Stimulated activated CD8-positive, alpha-beta memory T cell treated with anti-CD3 and anti-CD28 coated beads, Interleukin-7, amount 100 ng/mL, for 48 hours (primary cell): ENCODE results near the gene TTC34.

Source experiments
- DNase-seq, 2 donors: peaks; one replicate each; pipeline ENCODE4 v3.0.0-alpha.2; 2020; ENCODE audit warnings: low read depth in 1 of 2; ENCODE audit errors: extremely low read depth in 1 of 2

Gene TTC34

DNA sequence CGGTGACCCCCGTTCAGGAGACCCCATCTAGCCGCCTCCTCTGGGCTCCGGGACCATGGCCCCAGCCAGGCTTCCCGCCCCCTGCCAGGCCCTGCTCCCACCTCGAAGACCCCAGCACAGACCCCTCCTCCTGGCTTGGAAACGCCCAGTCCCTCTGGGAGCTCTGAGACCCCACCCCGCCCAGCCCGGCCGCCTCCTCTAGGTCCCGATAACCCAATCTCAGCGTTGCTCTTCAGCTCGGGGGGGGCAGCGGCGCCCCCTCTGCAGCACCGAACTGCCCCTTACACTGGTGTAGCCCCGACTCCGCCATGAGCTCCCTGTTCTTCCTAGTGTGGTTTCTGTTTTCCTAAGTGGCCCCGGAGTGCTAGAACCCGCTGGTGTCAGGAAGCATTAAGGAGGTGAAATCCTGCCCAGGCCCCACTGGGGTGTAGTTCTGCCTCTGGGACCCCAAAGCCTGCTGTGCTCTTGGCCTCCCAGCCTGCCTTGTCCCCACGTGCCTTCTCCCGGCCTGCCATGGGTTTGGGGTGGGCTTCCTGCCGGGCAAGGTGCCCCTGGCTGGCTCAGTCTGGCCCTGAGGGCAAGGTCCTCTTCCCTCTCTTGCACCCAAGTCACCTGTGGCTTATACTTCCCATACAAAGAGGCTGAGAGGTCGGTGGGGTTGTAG is 157.9 kb downstream of the TTC34 start:
- DNase-seq: no peak

DNA sequence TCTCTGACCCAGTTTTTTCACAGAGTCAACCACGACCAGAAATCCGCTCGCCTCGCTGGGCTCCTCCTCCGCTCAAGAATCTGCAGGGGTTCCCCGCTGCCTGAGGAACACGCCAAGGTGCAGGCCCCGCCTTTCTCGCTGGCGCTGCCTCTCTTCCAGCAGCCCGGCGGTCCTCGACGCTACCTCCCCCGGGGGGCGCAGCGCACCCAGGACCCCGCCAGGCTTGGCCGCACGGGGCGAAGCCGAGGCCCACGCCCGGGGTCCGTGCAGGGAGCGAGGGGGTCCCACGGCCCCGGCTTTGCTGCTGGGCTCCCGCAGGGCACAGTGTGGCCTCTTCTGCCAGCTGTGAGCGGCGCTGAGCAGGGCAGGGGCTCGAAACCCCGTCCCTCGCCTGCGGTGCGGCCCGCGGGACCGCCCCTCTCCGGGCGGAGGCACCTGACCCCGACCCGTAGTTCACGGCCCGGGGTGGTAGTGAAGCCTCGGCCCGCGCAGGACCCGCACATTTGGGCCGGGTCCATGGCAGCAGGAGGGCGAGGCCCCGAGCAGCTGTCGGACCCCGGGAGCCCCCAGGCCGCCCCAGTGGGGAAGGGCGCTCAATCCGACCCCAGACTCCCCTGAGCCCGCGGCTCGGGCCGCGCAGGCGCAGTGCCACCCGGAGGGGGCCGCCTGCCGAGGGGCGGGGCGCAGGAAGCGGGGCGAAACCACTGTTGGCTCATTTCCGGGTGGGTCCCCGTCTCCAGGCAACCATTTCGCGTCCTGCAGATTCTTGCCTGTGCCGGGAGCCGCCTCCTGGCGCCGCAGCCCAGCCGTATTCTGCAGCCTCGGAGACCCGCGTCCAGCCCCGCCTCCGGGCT is 158.7 kb downstream of the TTC34 start:
- peak; percentile 88 to 94 for DNase-seq

DNA sequence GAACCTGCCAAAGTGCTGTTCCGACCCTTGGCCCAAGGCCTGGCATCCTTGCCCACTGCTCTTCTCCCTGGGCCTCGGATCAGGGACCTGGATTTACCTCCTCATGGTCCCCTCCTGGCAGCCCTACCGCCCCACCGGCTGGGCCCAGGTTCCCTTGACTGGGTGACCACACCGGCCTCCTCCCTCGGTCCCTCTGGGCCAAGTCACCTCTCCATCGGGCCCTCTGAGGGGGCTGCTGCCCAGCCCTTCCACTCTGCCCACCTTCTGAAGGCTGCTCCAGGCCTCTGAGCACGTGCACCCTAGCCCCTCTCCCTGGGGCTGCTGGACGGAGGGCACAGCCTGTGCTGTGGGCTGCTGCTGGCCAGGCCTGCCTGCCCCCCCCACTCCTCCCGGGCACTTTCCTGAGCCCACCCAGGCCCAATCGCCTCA is 159.3 kb downstream of the TTC34 start:
- no peak for DNase-seq

DNA sequence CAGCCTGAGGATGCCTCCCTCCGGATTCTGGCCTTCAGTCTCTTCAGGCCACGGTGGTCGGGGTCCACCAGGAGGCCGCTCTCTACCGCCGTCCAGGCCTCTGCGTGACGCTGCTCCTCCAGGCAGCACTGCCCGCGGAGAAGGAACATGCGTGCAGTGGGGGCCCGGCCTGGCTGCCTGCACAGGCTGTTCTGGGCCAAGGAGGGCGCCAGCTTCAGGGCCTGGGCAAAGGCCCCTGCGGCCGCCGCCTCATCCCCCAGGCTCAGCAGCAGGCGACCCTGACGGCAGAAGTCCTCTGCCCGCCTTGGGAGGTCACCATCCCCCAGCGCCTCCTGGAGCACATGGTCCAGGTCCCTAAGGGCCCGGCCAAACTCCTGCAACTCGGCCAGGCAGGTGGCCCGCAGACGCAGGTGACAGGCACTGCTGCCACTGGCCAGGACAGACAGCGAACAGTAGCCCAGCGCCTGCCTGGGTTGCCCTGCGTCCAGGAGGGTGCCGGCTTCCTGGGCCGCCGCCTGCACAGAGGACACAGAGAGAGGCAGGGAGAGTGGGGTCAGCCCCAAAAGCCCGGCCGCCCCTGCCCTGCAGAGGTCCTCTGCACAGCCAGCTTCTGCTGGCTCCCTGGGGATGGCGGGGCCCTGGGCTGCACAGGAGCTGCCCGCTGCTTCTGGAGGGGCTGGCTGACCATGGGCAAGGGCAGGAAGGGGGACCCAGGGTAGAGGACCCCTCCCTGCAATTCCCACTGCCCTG is 159.9 kb downstream of the TTC34 start:
- DNase-seq: no peak

DNA sequence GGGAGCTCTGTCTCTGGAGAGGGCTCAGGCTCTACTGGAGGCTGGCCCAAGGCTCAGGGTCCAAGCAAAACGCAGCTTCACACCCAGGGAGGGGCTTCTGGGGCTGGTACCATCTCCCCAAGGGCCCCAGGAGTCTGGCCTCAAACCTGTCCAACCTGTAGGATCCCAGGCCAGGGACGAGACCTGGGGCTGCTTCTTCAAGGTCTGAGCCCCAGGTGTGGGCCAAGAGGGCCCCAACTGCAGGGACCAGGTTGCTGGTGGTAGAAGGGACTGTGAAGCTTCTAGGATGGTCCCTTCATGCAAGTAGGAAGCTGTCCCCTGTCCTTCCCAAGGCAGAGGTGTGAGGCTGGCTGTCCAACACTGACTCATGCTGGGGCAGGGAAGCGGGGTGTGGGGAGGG is 160.9 kb downstream of the TTC34 start:
- no peak for DNase-seq

DNA sequence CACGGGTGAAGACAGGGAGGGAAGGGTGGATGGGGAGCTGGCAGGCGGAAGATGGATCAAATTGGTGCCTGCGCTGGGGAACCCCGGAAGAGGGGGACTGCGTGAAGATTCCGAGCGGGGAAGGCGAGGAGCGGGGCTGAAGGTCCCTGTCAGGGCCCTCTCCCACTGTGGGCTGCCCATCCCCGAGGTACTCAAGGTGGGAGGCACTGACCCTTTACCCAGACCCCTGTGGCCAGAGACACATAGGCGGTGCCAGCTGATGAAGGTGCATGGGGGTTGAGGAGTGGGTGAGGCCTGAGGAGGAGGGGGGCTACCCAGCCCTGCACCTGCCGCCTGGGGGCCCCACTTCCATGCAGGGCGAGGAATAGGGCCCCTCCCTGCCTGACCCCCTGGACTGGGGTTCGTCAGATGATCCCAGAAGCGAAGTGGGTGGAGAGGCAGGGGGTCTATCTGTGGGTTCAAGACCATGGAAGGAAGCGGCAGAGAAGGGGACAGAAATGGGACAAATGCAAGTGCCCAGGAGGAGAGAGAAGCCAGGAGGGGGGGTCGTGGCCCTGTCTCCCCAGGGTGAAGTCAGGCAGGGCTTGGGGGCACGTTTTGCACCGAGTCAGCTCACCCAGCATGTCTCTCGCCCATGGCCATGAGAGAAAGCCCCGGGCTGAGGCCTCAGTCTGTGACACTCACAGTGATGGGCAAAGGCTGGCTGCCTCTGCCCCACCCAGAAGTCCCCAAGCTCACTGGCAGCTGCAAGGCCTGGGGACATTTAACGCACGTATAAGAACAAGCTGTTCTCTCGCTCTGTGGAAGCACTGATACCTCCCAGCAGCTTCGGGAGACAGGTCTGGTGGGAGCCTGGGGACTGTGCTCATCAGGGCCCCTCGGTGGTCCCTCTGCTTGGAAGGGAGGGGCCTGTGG is 161.6 kb downstream of the TTC34 start:
- DNase-seq: no peak

DNA sequence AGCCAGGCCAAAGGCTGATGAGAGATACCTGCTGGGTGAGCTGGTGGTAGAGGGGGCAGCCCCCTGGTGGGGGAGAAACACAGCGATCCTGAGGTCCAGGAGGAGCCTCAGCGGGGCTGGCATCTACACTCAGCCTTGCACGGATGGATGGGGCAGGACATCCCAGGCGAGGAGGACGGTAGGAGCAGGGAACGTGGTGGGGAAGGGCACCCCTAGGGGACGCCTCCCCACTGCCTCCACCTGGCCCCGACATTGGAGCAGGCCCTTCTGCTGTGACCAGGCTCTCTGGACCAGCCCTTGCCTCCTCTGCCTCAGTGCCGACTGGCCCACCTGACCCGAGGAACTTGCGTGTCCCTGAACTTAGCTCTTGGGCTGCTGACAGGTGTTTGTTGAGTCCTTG is 162.3 kb downstream of the TTC34 start:
- no peak for DNase-seq

DNA sequence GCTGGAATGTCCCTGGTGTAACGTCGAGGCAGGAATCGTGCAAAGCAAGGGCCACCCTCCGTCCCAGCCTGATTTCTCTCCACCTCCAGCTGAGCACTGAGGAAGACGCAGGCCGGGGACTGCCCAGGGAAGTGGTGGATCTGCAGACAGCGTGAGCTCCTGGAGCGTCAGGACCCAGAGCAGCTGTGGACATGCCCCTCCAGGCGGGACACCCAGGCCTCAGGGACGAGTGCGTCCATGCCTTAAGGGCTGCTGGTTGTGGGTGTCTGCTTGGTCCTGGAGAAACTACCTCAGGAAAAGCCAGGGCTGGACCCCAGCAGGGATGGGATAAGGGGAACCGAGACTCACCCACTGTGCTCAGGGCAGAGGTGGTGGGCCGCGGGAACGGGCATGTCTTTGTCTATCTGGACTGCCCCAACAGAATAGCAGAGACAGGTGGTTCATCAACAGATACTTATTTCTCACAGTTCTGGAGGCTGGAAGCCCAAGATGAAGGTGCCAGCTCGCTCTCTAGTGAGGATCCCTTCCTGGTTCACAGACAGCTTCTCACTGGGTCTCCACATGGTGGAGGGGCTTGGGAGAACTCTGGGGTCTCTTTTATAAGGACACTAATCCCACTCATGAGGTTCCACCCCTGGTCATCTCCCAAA is 162.9 kb downstream of the TTC34 start:
- DNase-seq: no peak

DNA sequence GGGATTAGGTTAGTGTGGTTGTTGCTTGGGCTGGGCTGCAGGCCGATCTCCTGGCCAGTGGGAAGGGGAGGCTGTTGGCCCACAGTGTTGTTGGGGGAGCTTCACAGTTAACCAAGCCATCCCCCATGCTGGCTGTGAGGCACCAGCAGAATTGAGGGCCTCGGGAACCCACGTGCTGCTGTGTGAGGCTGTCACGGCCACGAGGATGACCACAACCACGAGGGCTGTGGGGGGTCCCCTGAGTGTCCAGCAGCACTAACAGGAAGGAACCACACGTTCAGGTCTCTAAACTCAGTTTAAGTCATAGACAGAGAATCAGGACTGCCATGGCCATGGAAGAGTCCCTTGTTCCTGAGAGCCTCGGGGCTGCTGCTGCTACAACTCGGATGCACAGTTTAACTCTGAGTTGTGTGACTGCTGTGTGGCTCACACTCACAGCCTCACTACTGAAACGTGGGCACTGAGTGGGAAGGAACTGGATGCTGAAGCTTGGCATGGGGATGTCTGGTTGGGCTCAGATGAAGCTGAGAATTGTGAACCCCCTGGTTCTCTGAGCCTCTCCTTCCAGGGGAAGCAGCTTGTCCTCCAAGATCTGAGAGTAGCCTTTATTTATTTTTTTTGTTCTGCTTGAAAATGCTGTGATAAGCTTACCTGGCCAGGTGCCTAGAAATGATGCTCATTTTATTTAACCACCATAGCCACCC is 163.9 kb downstream of the TTC34 start:
- DNase-seq: no peak

DNA sequence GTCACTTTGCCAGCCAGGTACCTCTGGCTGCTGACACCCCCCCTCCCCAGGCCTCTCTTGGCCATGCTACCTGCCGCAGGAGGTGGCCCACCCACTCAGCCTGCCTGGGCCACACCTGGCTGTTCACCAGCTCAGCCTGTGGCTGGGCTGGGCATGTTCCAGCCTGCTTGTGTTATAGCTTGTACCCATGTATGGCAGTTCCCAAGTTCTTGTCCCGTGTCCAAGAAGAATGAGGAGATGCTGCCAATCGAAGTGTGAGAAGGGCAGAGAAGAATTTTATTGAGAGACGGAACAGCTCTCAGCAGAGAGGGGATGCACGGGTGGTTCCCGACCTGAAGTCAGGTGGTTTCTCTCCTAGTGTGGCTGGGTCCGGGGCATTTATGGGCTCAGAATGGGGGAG is 164.8 kb downstream of the TTC34 start:
- DNase-seq: no peak

DNA sequence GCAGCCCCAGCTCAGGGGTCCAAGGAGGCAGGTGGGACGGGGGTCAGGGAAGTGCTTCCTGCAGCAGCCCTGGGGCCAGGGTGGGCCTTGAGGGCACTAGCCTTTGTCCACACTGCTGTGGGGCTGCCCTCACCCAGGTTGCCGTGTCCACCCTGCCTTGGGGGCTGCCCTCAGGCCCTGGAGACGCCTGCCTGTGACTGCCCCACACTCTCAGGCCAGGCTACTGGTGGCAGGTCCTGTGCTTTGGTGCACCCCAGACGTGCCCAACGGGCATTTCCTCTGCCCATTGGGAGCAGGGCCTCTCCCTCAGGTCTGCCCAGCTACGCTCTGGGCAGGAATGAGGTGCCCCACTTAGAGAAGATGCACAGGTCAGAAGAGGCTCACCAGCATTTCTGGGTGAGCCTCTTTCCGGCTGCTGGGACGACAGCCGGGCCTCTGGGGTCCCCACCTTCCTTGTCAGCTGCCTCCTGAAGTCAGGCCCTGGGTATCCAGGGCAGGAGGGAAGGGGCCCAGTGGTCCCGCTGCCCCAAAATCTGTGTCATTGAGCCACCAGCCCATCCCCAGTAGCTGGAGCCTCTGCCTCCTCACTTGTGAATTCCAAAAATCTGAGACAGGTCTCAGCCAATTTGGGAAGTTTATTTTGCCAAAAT is 166.0 kb downstream of the TTC34 start:
- DNase-seq: no peak

DNA sequence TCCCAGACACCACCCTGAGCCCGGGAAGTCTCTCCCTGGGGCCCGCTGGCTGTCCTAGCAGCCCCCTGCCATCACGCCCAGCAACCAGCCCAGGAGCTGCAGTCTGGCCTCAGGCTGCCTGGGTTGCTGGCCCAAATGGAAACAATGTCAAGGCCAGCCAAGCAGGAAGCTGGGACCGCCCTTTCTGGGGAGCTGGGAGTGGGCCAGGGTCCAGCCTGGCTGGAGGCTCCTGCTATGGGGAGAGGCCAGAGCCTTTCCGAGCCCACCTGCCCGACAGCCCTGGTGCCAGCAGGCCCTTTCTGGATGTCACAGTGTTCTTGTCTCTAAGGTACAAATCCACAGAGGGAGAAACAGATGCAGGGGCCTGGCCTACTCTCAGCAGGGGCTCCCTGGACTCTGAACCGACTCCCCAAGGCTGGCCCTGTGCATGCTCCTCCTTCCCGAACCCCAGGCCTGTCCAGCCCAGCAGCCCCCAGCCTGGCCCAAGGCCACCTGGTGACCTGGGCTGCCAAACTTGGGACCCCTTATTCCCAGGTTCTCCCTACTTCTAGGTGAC is 167.5 kb downstream of the TTC34 start:
- no peak for DNase-seq

DNA sequence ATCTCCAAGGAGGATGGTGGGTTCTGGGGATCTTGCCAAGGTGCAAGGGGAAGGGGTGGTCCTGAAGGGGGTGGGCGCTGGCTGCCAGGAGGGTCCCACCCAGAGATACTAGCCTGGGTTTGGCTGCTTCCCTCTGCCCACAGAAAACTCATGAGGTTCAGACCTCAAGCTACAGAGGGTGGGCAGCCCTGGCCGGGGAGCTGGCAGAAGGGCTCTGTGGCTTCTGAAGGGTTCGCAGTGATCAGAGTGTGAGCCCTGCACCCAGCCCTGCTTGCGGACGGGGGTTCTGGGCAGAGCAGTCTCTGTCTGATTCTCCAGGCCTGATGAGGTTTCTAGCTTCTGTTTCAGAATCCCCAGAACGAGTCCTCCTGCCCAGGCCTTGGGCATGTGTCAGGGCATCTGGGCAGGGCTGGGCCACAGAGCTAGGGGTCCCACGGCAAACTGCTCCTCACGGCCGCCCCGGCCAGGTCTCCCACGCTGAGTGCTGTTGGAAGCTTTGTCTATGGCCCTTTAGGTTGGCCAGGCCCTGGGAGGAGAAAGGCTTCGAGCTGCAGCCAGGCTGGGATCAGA is 168.0 kb downstream of the TTC34 start:
- no peak for DNase-seq

DNA sequence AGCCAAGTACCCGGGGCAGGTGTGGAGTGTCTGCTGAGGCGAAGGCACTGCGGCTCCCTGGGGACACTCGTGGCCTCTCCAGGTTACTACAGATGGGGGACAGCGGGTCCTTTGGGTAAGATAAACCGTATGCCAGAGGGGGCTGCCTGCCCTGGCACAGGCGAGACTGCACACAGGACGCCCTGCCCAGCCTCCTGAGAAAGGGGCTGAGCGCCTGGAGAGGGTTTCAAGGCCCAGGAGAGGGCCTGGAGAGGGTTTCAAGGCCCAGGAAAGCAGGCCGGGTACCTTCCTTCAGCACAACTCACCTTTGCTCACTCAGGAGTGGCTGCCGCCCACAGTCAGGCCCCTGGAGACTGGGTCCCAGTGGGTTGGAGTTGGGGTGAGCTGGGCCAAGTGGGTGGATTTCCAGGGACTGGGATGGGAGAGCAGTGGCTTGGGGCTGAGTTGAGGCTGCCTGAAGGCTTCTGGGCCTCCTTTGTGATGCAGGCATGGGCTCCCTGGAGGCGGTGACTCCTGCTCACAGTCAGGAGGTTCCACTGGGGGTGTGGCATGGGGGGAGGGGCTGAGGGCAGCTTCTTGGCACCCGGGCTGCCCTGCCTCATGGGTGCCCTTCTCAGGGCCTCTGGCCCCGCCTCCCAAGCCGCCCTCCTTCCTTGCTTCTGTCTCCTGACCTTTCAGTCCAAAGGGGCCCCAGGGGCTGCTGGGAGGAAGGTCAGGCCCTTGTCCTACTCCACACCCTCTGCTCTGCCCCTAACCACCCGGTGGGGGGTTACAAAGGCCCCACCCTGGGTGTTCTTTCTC is 168.7 kb downstream of the TTC34 start, which contains the start of gene MMEL1:
Gene MMEL1, minus strand, starts transcription at position 456 of the 801 bp plus-strand sequence. CDS start 3,532 bp downstream, outside the sequence.
- no peak for DNase-seq

DNA sequence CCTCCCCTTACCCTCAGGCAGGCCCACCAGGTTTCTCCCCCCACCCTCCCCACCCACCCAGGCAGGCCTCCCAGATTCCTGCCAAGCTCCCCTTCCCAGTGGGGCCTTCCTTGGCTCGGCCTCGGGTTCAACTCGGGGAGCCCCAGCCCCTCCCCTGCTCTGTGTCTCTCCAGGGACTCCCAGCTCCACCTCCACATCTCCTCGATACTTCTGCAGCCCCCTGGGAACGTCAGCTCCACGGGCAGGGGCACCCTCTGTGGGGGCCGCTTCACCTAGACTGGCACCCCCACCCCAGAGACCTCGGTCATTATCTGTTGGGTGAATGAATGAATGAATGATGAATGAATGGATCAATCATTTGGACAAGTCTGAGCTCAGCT is 169.5 kb downstream of the TTC34 start:
- DNase-seq: no peak

DNA sequence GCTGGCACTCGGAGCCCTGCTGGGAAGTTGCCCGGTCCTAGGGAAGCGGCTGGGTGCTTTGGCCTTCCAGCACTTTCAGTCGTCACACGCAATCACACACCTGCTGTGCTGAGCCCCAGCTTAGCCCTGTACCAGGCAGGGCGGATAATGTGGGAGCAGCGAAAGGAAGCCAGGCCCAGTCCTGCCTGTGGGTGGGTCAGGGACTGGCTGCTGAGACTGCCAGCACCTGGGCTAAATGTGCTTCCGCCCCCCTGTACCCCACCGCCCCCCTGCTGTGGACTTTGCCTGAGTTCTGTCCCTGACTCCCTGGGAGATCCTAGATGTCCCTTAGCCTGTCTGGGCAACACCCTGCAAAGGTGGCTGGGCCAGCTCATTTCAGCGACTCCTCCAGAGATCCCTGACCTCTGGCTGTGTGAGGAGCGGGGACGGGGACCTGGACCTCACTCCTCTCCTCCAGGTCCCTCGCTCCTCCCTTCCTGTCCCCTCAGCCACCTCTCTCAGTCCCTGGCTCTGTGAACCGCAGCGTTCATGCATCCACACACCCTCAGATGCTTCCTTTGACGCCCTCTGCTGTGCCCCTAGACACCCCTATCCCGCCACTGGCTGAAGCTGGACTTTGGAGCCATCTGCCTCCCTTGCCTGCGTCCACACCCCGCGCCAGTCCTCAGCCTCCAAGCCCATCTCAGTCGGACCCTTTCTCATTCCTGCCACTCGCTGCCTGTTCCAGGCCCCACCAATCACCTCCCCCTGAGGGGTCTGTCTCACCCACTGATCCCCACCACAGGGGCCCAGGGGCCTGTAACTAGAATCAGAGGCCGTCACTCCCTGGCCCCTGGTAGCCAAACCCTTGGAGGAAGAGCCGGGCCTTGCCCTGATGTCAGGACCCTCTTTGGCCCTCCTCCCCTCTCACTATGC is 170.1 kb downstream of the TTC34 start:
- no peak for DNase-seq
